NCI-H2029 (cell line): Measurements from ENCODE around the gene TMEM200A.

Experiments
- DNase-seq: peaks from one replicate; lab custom pipeline; 2025; lab: John Stamatoyannopoulos, UW

Gene TMEM200A

GRCh38 chr6:130377915-130378314 is 12.1 kb downstream of the TMEM200A start:
- DNase-seq: no peak

DNA sequence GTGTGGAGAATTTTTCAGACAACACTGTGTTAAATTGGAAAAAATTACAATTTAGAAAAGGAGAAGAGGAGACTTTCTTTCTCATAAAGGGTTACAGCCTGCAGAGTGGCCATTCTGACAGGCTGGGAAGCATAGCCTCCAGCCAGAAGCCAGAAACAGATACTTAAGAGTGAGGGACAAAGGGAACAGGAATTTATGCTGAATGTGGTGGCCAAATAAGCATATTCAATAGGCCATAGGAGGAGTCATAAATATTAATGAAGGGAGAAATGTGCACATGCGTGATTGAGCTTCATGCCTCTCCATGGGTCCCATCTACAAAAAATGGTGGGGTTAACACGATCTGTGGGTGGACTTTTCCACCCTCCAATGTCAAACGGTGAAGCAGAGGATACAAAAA is 13.4 kb downstream of the TMEM200A start:
- no peak for DNase-seq

DNA sequence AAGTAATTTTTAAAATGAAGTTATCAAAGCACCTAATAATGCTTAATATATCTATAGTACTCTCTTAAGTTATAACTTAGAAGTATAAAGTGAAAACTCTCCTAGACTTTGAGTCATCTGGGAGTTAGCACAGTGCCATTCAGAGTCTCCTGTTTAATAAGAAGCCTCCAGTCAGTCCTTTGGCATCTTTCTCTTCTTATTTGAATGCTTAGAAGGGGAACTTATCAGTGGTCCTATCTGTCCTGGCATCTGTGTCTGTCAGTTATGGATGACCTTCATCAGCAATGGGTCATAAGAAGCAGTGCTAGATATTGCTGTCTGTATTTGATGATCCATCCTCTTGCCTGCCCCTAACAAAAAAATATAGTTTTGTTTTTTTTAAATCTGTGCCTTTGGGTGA is 15.2 kb downstream of the TMEM200A start:
- no peak for DNase-seq

DNA sequence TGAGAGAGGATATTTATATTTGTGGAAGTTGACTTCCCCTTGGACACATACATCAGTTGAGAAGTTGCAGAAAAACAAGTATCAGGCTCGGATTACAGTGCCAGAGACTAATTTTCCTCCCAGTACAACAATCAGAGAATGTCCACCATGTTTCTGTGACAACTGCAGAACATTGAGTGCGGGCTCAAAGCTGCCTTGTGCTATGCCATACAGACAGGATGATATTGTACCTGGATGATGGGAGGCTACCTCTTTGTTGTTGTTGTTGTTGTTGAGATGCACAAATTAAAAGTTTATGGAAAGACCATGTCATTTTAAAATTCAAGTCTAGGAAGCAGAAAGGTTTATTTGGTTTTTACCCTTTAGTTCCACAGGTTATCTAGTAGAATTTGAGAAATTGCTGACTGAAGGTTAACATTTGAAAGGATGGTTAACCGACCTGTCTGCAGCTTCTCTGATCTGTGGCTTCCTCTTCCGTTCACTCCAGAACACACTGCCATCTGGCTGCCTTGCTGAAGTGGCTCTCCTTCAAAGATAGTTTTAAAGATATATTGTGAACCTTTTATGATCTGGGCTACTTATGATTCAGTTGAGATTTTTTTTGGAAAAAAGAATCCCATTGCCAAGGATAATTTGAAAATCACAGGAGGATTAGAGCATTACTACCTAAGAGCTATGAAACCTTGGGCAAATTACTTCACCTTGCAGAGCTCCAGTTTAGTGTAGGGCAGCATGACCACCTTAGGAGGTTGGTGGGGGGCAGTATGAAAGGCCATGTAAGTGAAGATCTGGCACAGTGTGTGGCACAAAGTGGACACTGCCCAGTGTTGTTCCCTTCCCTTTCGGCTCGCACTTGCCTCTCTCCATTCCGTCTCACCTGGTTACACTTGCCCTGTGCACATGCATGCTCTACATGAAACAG is 15.9 kb downstream of the TMEM200A start:
- no peak for DNase-seq

DNA sequence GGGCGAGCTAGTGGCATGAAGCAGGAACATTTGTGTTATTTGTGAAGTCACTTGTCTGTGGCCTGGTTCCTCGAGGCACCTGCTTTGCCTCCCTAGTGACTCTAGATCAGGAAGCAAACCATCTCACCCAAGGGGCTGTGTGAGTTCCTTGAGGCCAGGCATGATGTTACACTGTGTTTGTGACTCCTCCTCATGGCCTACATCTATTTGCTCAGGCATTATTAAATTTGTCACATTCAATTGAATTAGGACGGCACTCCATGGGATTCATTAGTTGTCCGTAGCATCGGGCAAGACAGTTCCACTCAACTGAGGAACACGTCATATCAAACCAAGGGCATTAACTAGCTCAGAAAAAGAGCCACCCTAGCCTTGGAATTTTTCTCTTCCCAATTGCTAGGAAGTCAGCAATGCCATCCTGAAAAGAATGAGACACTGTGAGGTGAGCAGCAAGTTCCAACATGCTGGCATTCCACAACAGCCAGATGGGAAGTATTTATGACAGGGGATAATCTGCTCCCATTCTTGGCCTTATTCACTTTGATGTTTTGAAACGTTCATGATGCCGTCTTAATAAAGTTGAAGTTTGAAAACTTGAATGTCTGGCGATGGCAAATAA is 17.2 kb downstream of the TMEM200A start:
- DNase-seq: no peak

- DNase-seq: no peak
Measured at GRCh38 chr6:130385064-130385695, 19.4 kb downstream of the TMEM200A start.

- DNase-seq: no peak
Measured at GRCh38 chr6:130389142-130389541, 23.3 kb downstream of the TMEM200A start.

GRCh38 chr6:130390890-130391289 is 25.1 kb downstream of the TMEM200A start:
- DNase-seq: no peak

GRCh38 chr6:130393306-130393705 is 27.5 kb downstream of the TMEM200A start:
- DNase-seq: no peak

DNA sequence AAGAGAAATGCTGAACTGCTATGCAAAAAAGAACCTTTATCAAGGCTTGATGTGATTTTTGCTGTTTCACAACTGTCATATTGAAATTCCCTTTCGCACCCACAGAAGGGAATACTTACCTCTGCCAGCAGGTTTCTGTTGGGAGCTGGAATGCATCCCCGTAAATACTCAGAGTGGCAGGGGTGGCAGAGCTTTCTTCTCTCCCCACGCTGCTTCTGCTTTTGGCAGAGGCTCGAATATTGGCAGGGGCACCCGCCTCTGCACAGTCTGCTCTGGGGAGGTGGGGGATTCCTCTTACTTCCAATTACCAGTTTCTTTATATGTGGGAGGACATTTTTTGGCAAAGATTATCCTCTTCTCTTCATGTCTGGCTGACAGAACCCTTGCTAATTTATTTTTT is 28.4 kb downstream of the TMEM200A start:
- no peak for DNase-seq

DNA sequence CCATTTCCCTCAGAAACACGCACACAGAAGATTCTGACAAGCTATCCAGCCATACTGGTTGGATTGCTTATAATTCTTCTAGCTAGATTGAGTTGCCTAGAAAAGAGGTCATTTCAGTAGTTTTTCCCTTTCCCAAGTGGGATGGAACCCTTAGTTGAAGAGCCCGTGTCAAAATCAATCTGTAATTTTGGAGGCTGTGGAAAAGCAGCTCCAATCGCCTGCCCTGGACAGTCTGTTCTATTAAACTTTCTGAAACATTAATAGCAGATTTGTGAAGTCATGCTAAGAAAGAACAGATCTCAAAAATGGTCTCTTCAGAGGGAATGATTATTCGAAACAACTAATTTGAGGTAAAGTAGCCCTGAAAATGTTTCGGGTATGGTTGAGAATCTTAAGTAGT is 29.3 kb downstream of the TMEM200A start:
- no peak for DNase-seq

- no peak for DNase-seq
Measured at GRCh38 chr6:130396722-130397121, 30.9 kb downstream of the TMEM200A start.

GRCh38 chr6:130405549-130405948 is 39.7 kb downstream of the TMEM200A start:
- no peak for DNase-seq

DNA sequence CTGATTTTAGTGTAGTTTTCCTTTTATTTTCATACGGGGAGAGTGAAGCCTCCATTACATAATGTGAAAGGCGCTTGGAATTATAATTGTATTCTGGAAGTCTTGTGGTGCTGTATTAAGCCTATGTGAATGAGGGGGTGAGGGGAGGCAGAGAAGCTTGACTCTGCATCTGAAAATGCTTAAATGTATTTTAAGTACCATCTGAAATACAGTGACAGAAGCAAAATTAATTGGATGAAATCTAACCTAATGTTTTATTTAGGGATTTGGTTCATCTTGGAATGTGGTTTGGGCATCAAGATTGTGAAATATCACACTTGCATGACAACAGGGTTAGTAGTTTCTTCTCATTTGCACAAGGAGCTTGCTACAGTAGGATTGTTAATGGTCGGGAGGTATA is 41.2 kb downstream of the TMEM200A start:
- DNase-seq: no peak

DNA sequence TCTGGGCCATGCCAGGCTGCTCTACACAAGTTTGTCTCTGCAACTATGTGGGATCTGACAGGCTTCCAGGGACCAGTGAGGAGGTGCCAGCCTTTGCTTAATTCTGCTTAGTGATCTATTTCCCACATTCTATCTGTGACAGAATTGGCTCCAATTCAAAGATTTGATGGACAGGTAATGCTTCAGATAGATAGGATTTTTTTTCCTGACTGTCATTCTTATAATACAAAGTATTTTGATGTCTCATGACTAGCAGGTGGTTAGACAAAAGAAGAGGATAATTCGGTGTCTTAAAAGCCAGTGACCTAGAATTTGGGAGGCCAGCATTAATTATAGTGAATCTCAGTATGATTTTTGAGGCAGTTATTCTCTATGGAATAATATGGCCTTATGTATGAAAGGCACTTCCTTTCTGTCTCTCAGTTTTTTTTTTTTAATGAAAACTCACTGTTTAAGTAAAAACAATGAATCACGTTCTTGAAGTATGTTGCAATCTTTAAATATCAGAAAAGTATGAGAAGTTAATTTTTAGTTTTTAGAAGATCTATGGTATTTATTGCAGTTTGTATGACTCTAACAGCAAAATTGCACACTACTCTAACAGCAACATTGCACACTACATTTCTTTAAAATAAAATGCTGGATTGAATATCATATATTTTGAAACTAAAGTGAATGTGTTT is 43.7 kb downstream of the TMEM200A start:
- no peak for DNase-seq

- DNase-seq: no peak
Measured at GRCh38 chr6:130411481-130411880, 45.7 kb downstream of the TMEM200A start.

DNA sequence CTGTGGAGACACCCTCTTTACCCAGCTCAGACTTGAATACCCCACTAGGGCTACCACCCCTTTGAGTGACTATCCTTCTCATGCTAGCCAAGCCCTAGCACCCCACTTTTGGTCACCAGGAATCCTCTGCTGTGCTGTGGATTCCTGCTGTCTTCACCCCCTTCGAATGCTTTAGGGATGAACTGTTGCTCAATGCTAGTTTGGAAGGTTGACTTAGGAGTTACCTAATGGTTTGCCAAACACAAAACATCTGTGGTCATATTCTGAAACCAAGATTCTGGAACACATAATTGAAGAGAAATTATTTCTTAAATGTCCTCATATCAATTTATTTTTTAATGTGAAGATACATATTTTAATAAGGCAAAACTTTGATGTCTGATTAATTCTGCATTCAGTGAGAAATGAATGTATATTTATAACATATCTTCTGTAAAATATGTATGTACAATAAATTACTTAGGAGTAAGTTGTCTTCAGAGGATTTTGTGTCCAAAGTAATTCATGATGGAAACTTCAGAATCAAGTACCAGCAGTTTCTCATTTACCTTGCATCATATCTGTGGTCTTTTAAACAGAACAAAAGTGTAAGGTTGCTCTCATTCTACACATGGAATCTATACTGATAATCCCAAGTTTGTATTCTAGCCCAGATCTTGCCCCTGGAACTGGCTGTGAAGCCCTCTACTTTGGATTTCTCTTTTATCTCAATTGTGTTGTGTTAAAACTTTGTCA is 46.9 kb downstream of the TMEM200A start:
- DNase-seq: no peak

- DNase-seq: no peak
Measured at GRCh38 chr6:130417951-130418350, 52.1 kb downstream of the TMEM200A start.

GRCh38 chr6:130420911-130421310 is 55.1 kb downstream of the TMEM200A start:
- DNase-seq: no peak

DNA sequence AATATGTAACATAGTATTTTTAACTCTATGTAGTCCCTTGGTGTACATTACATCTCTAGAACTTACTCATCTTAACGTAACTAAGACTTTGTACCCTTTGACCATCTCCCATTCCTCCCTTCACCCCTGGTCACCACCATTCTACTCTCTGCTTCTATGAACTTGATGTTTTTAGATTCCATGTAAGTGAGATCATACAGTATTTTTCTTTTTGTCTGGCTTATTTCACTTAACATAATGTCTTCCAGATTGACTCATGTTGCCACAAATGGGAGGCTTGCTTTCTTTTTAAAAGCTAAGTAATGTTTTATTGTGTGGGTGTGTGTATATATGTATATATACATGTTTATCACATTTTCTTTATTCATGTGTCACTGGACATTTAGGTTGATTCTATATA is 55.8 kb downstream of the TMEM200A start:
- no peak for DNase-seq

GRCh38 chr6:130423044-130423443 is 57.2 kb downstream of the TMEM200A start:
- DNase-seq: no peak

GRCh38 chr6:130424710-130425109 is 58.9 kb downstream of the TMEM200A start:
- no peak for DNase-seq
